ENCODE measurements around the gene UBN2. TPM values are rescaled to one million over a fixed set of nuclear protein-coding genes. Genes with fewer than 3 reads are reported as not detected.
"Not testable (repeated sequence)": the region's sequence is repeated elsewhere in the genome, so short reads cannot be mapped to it uniquely, and the experiment has no call there.

UBN2 gene
- total and polyA plus RNA-seq, 8 donors = 0.76 to 23.9 (median 6.3) TPM

GRCh38 chr7:139200382-139200781 lies 30.7 kb upstream of the UBN2 start:
- 87 to 92% (median 87%) methylated on average over 2 of the region's 2 CpGs for WGBS, 5 donors
- intact Hi-C loops (cut with DNase I; ENCODE audit: low total_unique reads) = no loop called here

GRCh38 chr7:139203992-139204391 lies 27.0 kb upstream of the UBN2 start:
- no peak overlapping the region for H3K4me3 ChIP-seq
- intact Hi-C loops (cut with DNase I; ENCODE audit: low total_unique reads) = no loop called here
- H3K9me3 ChIP-seq = peaks cover 0 to 26% (median 24%) of the 10 kb centered on the region in 4 donors
- no peak overlapping the region for H3K27ac ChIP-seq
- 81 to 86% (median 85%) methylated on average over 3 of the region's 3 CpGs for WGBS, 5 donors
- no peaks in the 10 kb centered on the region for H3K4me1 ChIP-seq
- H3K27me3 ChIP-seq = no peaks in the 10 kb centered on the region
- H3K36me3 ChIP-seq = peaks cover 0 to 4% (median 0%) of the 10 kb centered on the region in 4 donors
- TF ChIP-seq CTCF (IDR thresholded peaks at IDR 0.05) (no peak), EP300 (IDR thresholded peaks at IDR 0.05) (no peak), POLR2AphosphoS5 (IDR thresholded peaks at IDR 0.05) (no peak), POLR2A (IDR thresholded peaks at IDR 0.05) (no peak)
- DNase-seq = no peak

More at GRCh38 chr7:139200382-139200781, 30.7 kb upstream of the UBN2 start:
- TF ChIP-seq CTCF (IDR thresholded peaks at IDR 0.05) = no peak
- TF ChIP-seq POLR2A (IDR thresholded peaks at IDR 0.05) = no peak
- TF ChIP-seq EP300 (IDR thresholded peaks at IDR 0.05) = no peak
- TF ChIP-seq POLR2AphosphoS5 (IDR thresholded peaks at IDR 0.05) = no peak
- no peak for DNase-seq
- H3K36me3 ChIP-seq = peaks cover 0 to 4% (median 0%) of the 10 kb centered on the region in 4 donors
- no peaks in the 10 kb centered on the region for H3K4me1 ChIP-seq
- no peak overlapping the region for H3K27ac ChIP-seq
- H3K27me3 ChIP-seq = no peaks in the 10 kb centered on the region
- no peak overlapping the region for H3K4me3 ChIP-seq
- peaks cover 0 to 5% (median 5%) of the 10 kb centered on the region in 4 donors for H3K9me3 ChIP-seq

GRCh38 chr7:139205843-139206242 lies 25.2 kb upstream of the UBN2 start:
- TF ChIP-seq EP300 (IDR thresholded peaks at IDR 0.05) (no peak), POLR2AphosphoS5 (IDR thresholded peaks at IDR 0.05) (no peak), CTCF (IDR thresholded peaks at IDR 0.05) (no peak), POLR2A (IDR thresholded peaks at IDR 0.05) (no peak)
- intact Hi-C loops (cut with DNase I; ENCODE audit: low total_unique reads) = no loop called here

GRCh38 chr7:139212133-139212532 lies 18.9 kb upstream of the UBN2 start:
- H3K9me3 ChIP-seq = peaks cover 0 to 4% (median 1%) of the 10 kb centered on the region in 4 donors
- WGBS, 5 donors = 92 to 96% (median 93%) methylated on average over 2 of the region's 2 CpGs
- no peaks in the 10 kb centered on the region for H3K4me1 ChIP-seq
- H3K27me3 ChIP-seq = no peaks in the 10 kb centered on the region
- H3K27ac ChIP-seq = no peak overlapping the region
- no peak overlapping the region for H3K4me3 ChIP-seq
- no peak for DNase-seq
- TF ChIP-seq CTCF (IDR thresholded peaks at IDR 0.05) = no peak
- H3K36me3 ChIP-seq = no peaks in the 10 kb centered on the region
- intact Hi-C loops (cut with DNase I; ENCODE audit: low total_unique reads) = no loop called here

More at GRCh38 chr7:139205843-139206242, 25.2 kb upstream of the UBN2 start:
- H3K4me1 ChIP-seq = no peaks in the 10 kb centered on the region
- H3K4me3 ChIP-seq = no peak overlapping the region
- H3K27me3 ChIP-seq = no peaks in the 10 kb centered on the region
- peaks cover 0 to 26% (median 24%) of the 10 kb centered on the region in 4 donors for H3K9me3 ChIP-seq
- H3K27ac ChIP-seq = no peak overlapping the region
- DNase-seq = no peak
- H3K36me3 ChIP-seq = peaks cover 0 to 4% (median 0%) of the 10 kb centered on the region in 4 donors

GRCh38 chr7:139213489-139213888 lies 17.5 kb upstream of the UBN2 start:
- intact Hi-C loops (cut with DNase I; ENCODE audit: low total_unique reads); H3K9me3 ChIP-seq; H3K4me3 ChIP-seq; H3K4me1 ChIP-seq; H3K27ac ChIP-seq; H3K36me3 ChIP-seq; H3K27me3 ChIP-seq; DNase-seq: not testable (repeated sequence)
- 86 to 94% (median 90%) methylated on average over 1 to 6 of the region's 6 CpGs for WGBS, 5 donors

All from stomach (tissue), 9 donors.